Epithelial cell of proximal tubule (primary cell): Measurements from ENCODE around the gene EPHA1. TPM values are rescaled to one million over a fixed set of nuclear protein-coding genes. Genes with fewer than 3 reads are reported as not detected.

ENCODE experiments used
- DNase-seq: peaks from one replicate; pipeline ENCODE4 v3.0.0-alpha.2; 2011; ENCODE audit warnings: low read depth
- H3K4me3 ChIP-seq: 2 replicates; pipeline ENCODE4 v1.5.1; 2011; ENCODE audit warnings: low read depth, mild to moderate bottlenecking, low read length
- total RNA-seq: library from RNA; depleted of rRNA; stranded (reverse); fragments of >200 nt; gene quantifications from 2 replicates; pipeline ENCODE4 v1.2.3, GENCODE V29; 2015
- TF ChIP-seq, protein P1 (sequence below): conservative IDR thresholded peaks from 2 replicates; pipeline ENCODE4 v1.5.1; 2012; ENCODE audit warnings: low read depth, mild to moderate bottlenecking, low read length

Gene EPHA1
- total RNA-seq, 1 donor from 2014 or later, result 14.4 TPM

DNA sequence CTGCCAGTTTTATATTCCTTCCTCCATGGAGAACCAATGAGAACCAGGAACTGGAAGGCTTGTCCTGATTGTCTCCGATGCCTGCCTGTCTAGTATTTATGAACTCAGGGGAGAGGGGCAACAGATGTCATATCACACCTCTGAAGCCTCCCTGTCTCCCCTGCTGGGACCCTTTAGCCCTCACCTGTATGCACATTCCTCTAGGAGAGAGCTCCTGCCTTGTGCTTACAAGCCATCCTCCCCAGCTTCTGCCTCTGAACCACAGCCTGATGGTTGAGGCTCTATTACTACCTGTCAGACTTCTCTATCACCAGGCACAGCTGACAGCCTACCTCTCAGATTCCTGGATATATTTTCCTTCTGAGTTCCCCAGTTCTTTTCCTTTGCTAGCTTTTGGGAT is 40.3 kb downstream of the EPHA1 start:
- no peak for DNase-seq
- H3K4me3 ChIP-seq, result no peak overlapping the region
- TF ChIP-seq, protein P1, sequence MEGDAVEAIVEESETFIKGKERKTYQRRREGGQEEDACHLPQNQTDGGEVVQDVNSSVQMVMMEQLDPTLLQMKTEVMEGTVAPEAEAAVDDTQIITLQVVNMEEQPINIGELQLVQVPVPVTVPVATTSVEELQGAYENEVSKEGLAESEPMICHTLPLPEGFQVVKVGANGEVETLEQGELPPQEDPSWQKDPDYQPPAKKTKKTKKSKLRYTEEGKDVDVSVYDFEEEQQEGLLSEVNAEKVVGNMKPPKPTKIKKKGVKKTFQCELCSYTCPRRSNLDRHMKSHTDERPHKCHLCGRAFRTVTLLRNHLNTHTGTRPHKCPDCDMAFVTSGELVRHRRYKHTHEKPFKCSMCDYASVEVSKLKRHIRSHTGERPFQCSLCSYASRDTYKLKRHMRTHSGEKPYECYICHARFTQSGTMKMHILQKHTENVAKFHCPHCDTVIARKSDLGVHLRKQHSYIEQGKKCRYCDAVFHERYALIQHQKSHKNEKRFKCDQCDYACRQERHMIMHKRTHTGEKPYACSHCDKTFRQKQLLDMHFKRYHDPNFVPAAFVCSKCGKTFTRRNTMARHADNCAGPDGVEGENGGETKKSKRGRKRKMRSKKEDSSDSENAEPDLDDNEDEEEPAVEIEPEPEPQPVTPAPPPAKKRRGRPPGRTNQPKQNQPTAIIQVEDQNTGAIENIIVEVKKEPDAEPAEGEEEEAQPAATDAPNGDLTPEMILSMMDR, result no peak

GRCh38 chr7:143367972-143368371 is 40.7 kb downstream of the EPHA1 start:
- H3K4me3 ChIP-seq, result no peak overlapping the region
- no peak for DNase-seq
- TF ChIP-seq, protein P1, result no peak

DNA sequence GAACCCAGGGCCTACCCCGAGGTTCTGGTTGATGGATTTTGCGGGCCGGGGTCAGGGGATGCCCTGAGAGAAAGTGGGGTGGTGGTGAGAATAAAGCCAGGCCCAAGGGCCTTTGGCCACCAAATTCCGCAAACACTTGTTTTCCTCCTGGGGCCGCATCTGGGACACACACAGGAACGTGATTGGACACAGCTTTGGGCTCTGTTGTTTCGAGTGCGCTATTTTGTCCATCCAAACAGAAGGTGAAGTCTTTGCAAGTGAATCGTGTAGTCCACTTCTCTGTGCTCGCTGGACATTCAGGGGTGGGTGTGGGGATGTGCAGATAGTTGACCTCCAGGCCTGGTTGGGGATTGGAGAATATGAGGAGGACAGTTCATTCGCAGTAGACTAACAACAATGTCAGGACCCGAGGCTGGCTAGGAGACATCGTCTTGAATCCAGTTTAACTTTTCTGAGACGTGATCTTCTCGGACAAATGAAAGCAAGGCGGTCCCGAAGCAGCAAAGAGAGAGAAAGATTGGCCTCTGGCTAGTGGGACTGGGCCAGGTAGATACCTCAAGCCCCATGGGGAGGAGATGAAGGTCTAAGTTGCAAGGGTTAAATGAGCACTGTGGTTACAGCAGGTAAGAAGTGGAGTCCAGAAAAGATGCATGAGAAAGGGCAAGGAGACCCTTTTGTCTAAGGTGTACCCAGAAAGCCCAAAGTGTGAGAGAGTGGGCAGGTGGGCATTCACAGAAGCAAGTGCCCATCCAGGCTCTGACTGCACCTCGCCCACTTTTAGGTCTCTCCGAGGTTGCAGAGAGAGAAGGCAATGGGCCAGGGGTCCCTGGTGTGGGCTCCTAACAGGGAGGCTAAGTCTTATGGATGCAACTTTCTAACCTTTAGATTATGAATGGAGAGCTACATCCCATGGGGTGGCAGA is 45.4 kb downstream of the EPHA1 start:
- TF ChIP-seq, protein P1, result no peak
- DNase-seq, result no peak
- no peak overlapping the region for H3K4me3 ChIP-seq

DNA sequence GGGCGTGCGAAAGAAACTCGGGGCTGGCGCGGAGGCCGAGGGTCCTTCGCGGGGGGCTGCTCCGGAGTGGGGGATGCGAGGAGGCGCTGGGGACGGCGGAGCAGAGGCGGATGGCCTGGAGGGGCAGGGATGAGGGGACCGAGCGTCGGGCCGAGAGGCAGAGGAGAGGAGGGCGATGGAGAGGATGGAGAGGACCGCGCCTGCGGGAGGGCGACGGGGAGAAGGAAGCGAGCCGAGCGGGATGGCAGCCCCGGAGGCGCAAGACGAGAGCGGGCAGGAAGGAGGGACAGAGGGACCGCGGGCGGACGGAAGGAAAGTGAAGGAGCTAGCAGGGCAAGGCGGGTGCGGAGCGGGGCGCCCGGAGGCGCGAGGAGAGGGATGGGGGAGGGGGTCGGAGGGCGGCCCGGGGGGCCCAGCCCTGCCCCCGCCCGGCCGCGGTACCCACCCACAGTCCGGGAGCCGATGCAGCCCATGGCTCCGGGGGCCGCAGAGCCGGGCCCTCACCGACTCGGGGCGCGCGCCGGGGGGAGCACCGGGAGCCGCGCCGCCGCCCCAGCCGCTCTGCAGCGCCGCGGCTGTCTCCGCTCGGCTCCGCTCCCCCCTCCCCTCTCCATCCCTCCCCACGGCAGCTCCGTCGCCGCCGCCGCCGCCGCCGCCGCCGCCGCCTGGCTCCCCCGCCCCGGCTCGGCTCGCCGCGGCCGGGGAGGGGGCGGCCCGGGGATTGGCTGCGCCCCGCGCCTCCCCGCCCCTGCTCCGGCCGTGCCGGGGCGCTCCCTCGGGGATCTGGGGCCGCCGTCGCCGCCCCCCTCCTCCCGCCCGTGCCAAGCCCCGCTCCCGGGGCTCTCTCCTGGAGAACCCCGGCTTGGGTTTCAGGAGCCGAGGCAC is 46.3 kb downstream of the EPHA1 start, which contains the start of gene FAM131B:
TSS of gene FAM131B (minus strand) at position 583 of the 885 bp plus-strand sequence. CDS start at position 473, 110 bp downstream.
- no peak for DNase-seq
- peak within 1 kb of the TSS; percentile 41 for H3K4me3 ChIP-seq
- TF ChIP-seq, protein P1, result no peak

DNA sequence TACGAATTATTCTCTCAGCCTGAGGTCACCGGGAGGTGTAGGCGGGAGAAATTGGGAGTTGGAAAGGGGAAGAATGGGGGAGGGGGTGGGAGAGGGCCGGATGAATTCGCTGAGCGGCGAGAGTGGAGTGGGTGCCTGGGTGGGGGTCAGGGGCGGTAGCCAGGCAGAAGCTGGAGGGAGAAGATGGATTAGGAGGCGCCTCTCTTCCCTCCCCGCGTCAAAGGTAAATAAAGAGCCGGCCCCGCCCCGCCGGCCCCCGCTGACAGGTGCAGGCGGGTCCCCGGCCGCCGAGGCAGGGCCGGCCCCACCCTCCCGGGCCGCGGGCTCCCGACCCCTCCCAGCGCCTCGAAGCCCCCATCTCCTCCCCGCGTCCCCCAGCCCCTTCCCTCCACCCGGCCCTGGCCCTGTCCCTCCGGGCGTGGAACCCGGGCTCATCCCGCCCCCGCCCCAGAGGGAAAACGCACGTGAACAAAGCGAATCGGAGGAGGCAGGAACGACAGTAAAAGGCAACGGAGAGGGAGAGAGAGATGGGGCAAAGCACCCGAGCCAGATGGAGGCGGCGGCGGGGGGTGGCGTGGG is 47.0 kb downstream of the EPHA1 start:
- TF ChIP-seq, protein P1, result no peak
- no peak for DNase-seq
- peak overlapping the region; percentile 41 for H3K4me3 ChIP-seq

DNA sequence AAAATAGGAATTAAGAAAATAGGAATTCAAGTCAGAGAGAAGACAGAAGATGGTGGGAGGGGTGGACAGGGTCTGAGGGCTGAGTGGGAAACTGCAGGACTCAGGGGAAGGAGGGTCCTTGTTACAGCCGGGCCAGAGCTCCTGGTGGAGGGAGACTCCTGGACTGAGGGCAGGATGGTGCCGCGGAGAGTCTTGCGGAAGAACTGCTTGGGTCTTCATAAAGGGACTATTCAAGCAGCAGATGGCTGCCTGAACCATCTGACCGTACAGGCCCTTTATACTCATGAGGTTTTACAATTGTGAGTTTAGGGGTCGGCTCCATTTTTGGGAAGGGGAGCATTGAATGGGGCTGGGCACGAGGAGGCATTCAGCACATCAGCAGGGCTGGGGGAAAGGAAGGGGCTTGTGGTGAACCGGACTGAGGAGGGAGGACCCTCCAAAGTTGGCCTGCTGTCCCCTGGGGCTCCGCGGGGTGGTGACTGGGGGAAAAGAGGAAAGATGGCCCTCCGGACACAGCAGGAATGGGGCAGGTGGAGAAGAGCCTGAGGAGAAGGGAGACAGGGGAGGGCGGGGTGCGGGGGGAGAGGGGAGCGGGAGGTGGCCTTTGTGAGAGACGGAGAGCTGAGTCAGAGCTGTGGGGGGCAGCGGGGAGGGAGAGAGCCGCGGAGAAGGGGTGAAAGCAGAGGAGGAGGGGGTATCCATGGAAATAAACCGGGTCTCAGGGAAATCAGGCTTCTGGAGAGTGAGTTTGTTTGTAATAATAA is 47.7 kb downstream of the EPHA1 start:
- TF ChIP-seq, protein P1, result no peak
- DNase-seq, result no peak
- H3K4me3 ChIP-seq, result no peak overlapping the region
